Dedifferentiated amniotic fluid mesenchymal stem cell (primary cell): ENCODE data around the gene TMEM63B.

Experiments used
- DNase-seq: peaks from one replicate; pipeline ENCODE4 v3.0.0-alpha.2; 2016; ENCODE audit errors: extremely low spot score

Gene TMEM63B

GRCh38 chr6:44117397-44118128 is 9.8 kb upstream of the TMEM63B start:
- no peak for DNase-seq

- no peak for DNase-seq
Measured at GRCh38 chr6:44119704-44120262, 7.6 kb upstream of the TMEM63B start.

DNA sequence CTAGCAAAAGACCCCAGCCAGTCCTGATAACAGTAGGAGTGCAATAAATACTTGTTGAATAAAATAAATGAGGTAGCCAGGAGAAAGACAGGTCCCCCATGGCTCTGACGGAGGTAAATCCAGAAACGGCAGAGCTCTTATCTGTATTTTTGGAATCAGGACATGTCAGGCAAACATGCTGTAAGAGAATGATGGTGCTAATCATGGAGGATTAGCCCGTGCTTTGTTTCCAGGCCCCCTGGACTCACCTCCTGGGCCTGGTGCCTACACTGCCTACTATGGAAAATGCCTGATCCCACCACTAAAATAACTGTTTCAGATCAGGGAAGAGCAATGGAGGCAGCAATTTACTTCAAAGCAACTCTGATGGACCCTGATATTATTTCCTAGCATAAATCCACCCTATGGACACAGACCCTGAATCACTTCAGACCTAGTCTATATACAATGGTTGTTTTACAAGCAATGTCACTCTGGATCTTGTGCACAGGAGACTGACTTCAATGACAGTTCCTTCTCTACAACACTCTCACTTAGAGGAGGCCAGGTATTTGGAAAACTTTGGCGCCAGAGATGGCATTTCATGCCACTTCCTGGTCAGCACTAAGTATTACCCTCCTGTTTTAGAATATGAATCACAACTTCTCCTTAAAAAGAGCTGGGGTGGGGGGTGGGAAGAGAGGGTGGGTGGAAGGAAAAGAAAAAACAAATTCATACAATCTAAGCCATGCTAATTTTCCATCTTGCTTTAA is 6.5 kb upstream of the TMEM63B start:
- DNase-seq: no peak

DNA sequence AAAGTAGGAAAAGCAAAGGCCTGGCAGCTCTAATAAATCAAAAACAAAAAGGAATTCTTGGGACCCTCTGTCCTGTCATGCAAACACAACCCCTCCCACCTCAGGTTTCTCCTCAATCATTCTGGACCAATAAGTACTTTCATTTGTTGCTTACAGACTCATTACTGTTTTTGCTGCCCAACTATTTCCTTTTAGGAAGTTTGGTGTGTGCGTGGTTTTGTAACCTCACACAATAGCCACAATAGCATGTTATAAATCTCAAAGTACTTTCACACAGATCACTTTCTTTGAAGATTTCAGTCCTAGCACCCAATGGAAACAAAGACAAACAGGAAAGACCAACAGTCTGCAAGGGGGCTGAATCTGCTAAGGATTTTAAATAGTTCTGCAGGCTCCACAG is 4.6 kb upstream of the TMEM63B start:
- DNase-seq: no peak

DNA sequence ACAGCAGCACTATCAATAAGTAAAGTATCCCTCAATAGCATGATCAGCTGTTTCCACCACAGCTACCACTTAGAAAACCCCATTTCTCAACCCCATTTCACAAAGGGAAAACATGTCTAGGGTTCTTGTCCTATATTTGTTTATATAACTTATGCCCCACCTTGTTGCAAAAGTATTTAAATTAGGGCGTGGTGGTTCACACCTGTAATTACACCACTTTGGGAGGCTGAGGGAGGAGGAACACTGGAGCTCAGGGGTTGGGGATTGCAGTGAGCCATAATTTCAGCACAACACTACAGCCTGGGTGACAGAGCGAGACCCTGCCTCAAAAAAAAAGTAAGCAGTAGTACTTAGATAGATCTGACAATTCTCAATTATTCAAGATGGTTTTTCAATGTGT is 3.8 kb upstream of the TMEM63B start:
- no peak for DNase-seq

DNA sequence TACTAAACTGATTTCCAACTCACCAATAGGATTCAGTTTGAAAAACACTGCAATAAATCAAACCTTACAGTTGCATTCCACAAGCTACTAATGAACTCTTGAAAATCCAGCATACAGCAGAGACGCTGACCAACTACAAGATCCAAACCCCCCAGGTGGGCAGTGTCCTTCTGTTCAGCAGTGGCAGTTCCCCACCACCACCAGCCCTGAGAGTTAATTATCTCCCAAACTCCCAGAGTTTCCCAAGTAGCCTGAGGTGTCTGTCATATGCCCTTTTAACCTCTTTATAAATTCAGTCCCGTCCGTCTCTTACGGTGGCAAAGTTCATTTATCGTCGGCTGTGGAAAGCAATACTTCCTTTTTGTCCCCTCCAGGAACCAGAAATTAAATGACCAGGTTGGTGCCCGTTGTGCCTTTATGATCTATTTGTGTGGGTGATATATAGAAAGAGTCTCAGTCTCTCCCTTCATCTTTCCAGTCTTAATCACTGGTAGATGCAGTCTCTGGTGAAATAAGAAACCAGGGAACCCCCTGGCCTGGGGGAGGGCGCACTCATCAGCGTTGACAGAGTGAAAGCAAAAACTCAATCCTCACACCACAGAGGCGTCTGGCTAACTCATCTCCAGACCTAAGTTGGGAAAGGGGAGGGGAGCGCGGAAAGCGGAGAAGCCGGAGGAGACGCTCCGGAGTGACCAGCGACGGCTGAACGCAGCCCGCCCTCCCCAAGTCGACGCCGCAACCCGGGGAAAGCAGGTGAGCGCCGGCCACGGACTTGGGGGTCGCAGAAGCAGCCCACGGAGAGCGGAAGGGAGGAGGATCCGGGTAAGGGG is 819 bp upstream of the TMEM63B start:
- peak; percentile 64 for DNase-seq

GRCh38 chr6:44128020-44128917 is 915 bp downstream of the TMEM63B start:
- DNase-seq: no peak

- no peak for DNase-seq
Measured at GRCh38 chr6:44129841-44130322, 2.5 kb downstream of the TMEM63B start.

- DNase-seq: no peak
Measured at GRCh38 chr6:44131892-44132291, 4.5 kb downstream of the TMEM63B start.

GRCh38 chr6:44132476-44132875 is 5.1 kb downstream of the TMEM63B start:
- no peak for DNase-seq

- peak; percentile 64 for DNase-seq
Measured at GRCh38 chr6:44133003-44133931, 5.9 kb downstream of the TMEM63B start.

GRCh38 chr6:44133981-44134711 is 6.8 kb downstream of the TMEM63B start:
- DNase-seq: no peak

- DNase-seq: no peak
Measured at GRCh38 chr6:44135173-44135758, 7.9 kb downstream of the TMEM63B start.

DNA sequence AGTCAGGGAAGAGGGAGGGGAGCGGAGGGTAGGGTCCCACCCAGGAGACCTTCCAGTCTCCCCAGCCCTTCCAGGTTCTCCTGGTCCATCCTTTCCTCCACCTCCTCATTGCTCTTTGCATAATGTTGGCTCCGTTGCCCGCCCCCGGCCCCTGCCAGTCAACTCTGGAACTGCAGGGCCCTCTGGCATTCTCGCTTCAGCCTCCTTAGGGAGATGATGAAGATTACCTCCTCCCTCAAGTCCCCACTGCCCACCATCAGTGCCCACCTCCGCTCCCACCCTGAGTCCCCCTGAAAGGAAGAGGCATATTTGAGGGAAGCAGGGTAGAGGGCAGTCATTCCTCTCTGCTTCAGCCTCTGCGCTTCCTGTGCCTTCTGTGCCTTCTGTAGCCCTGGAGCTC is 8.5 kb downstream of the TMEM63B start:
- no peak for DNase-seq

GRCh38 chr6:44138717-44139350 is 11.5 kb downstream of the TMEM63B start:
- no peak for DNase-seq

DNA sequence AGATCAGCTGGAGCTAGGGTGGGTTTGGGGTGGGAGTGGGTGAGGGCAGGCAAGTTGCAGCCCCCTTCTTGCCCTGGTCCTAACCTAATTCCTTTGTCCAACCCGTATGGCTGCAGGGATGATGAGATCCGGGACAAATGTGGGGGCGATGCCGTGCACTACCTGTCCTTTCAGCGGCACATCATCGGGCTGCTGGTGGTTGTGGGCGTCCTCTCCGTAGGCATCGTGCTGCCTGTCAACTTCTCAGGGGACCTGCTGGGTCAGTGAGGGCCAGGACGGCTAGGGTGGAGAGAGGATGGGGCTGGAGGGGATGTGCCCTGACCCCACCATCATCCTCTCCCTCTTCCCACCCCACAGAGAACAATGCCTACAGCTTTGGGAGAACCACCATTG is 12.0 kb downstream of the TMEM63B start:
- no peak for DNase-seq

DNA sequence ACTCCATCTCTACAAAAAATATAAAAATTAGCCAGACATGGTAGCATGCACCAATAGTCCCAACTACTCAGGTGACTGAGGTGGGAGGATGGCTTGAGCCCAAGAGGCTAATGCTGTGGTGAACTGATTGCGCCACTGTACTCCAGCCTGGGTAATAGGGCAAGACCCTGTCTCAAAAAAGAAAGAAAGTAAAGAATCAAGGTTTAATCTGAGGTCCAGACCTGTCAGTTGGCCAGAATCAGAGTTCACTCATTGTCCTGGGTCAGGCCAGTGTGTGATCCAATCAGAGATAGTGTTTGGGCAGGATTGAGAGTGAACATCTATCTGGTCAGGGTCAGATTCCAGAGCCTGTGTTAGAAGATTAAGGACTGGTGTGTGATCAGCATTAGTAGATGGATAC is 15.5 kb downstream of the TMEM63B start:
- no peak for DNase-seq

DNA sequence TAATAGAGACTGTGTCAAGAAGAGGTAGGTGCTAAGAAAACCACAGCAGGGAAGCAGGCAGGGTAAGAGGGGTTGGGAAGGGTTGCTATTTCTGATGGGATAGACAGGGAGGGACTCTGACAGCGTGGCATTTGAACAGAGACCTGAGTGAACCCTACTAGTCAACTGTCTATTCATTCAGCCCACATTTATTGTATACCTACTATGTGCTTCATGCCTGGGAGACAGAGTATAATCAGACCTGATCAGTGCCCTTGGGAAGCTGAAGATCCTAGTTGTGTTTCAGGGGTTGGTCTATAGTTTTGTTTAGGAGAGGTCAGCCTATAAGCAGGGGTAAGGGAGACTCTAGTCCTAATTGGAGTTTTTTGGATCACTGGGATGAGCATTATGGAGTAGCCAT is 16.4 kb downstream of the TMEM63B start:
- no peak for DNase-seq
